Hepatocyte (in vitro differentiated cells): ENCODE results near the gene NEDD4L. TPM values are rescaled to one million over a fixed set of nuclear protein-coding genes. Genes with fewer than 3 reads are reported as not detected.
"Not testable (repeated sequence)": the region's sequence is repeated elsewhere in the genome, so short reads cannot be mapped to it uniquely, and the experiment has no call there.

Experiments used
- DNase-seq: peaks from one replicate; pipeline ENCODE4 v3.0.0-alpha.2; 2016; ENCODE audit warnings: low spot score
- H2AFZ ChIP-seq: fragments of 200-600 bp; sonication (generic); 2 replicates; pipeline ENCODE4 v1.6.0; 2016; ENCODE audit warnings: antibody characterized with exemption, mild to moderate bottlenecking
- H3K27ac ChIP-seq: fragments of 200-600 bp; sonication (generic); 2 replicates; pipeline ENCODE4 v1.5.1; 2016; ENCODE audit warnings: mild to moderate bottlenecking
- H3K27me3 ChIP-seq: fragments of 200-600 bp; sonication (generic); 2 replicates; pipeline ENCODE4 v1.6.1; 2016
- H3K36me3 ChIP-seq: fragments of 200-600 bp; sonication (generic); replicated peaks from 2 replicates; pipeline ENCODE4 v1.5.1; 2016; ENCODE audit warnings: low read depth; ENCODE audit not compliant: insufficient read depth
- H3K4me1 ChIP-seq: fragments of 200-600 bp; sonication (generic); 2 replicates; pipeline ENCODE4 v1.5.1; 2016; ENCODE audit warnings: mild to moderate bottlenecking, moderate library complexity; ENCODE audit not compliant: insufficient read depth
- H3K4me2 ChIP-seq: fragments of 200-600 bp; sonication (generic); 2 replicates; pipeline ENCODE4 v1.6.0; 2016
- H3K4me3 ChIP-seq: fragments of 200-600 bp; sonication (generic); 2 replicates; pipeline ENCODE4 v1.5.1; 2016; ENCODE audit warnings: mild to moderate bottlenecking
- H3K79me2 ChIP-seq: fragments of 200-600 bp; sonication (generic); 2 replicates; pipeline ENCODE4 v1.6.0; 2017; ENCODE audit warnings: mild to moderate bottlenecking
- H3K9me2 ChIP-seq: fragments of 200-600 bp; sonication (generic); replicated peaks from 2 replicates; pipeline ENCODE4 v1.6.0; 2017; ENCODE audit warnings: mild to moderate bottlenecking; ENCODE audit not compliant: insufficient read depth
- H3K9me3 ChIP-seq: fragments of 200-600 bp; sonication (generic); 2 replicates; pipeline ENCODE4 v1.5.1; 2016; ENCODE audit warnings: low read depth, mild to moderate bottlenecking
- H4K20me1 ChIP-seq: fragments of 200-600 bp; sonication (generic); 2 replicates; pipeline ENCODE4 v1.6.0; 2016; ENCODE audit warnings: mild to moderate bottlenecking; ENCODE audit not compliant: insufficient read depth, poor library complexity, severe bottlenecking
- CTCF ChIP-seq: fragments of 200-600 bp; sonication (generic); IDR thresholded peaks from 2 replicates; pipeline ENCODE4 v1.5.1; 2016; ENCODE audit warnings: antibody characterized with exemption, mild to moderate bottlenecking; ENCODE audit not compliant: poor library complexity
- EZH2 ChIP-seq: fragments of 200-600 bp; sonication (generic); IDR thresholded peaks from 2 replicates; pipeline ENCODE4 v1.6.1; 2016; ENCODE audit warnings: antibody characterized with exemption, mild to moderate bottlenecking, borderline replicate concordance
- EZH2phosphoT487 ChIP-seq: fragments of 200-600 bp; sonication (generic); IDR thresholded peaks from one replicate; pipeline ENCODE4 v1.6.1; 2018; ENCODE audit warnings: antibody characterized with exemption, mild to moderate bottlenecking, low read depth, moderate library complexity; ENCODE audit not compliant: unreplicated experiment, severe bottlenecking
- WGBS: methylation state at CpG from one replicate; pipeline ENCODE4 v1.1.6; 2016; ENCODE audit warnings: low lambda C conversion rate; ENCODE audit errors: missing lambda C conversion rate; 5-methylcytosine and 5-hydroxymethylcytosine counted together
- polyA plus RNA-seq: library from polyadenylated mRNA; unstranded; fragments of >200 nt; fragmentation: Nextera tagmentation; extraction: Ambion mirVana; gene quantifications from 2 replicates; pipeline ENCODE4 v1.2.1, GENCODE V29; 2016
- total RNA-seq: library from RNA; depleted of rRNA; stranded (reverse); fragments of >200 nt; gene quantifications from 2 replicates; pipeline ENCODE4 v1.2.3, GENCODE V29; 2014

Gene NEDD4L
- total and polyA plus RNA-seq, 2 experiments from 2014 or later: 104 to 140 TPM

GRCh38 chr18:58279504-58280175 is 235.6 kb downstream of the NEDD4L start:
- H3K27me3 ChIP-seq: no peaks in the 10 kb centered on the region
- H3K9me2 ChIP-seq: no peaks in the 10 kb centered on the region
- peaks cover 96% of the 10 kb centered on the region for H3K79me2 ChIP-seq
- no peaks in the 10 kb centered on the region for H4K20me1 ChIP-seq
- H3K4me1 ChIP-seq: peaks cover 24% of the 10 kb centered on the region
- H3K4me2 ChIP-seq: no peak overlapping the region
- 93% methylated on average over 7 of the region's 7 CpGs for WGBS
- H3K4me3 ChIP-seq: no peak overlapping the region
- no peak for DNase-seq
- H3K36me3 ChIP-seq: no peaks in the 10 kb centered on the region
- TF ChIP-seq EZH2phosphoT487 (no peak), EZH2 (no peak), CTCF (no peak)
- no peak overlapping the region for H3K27ac ChIP-seq
- H3K9me3 ChIP-seq: no peaks in the 10 kb centered on the region
- no peak overlapping the region for H2AFZ ChIP-seq

GRCh38 chr18:58280191-58280590 is 236.2 kb downstream of the NEDD4L start:
- TF ChIP-seq EZH2 (no peak), CTCF (no peak), EZH2phosphoT487 (no peak)
- peaks cover 30% of the 10 kb centered on the region for H3K4me1 ChIP-seq
- H3K36me3 ChIP-seq: no peaks in the 10 kb centered on the region
- no peaks in the 10 kb centered on the region for H3K9me2 ChIP-seq
- no peak overlapping the region for H2AFZ ChIP-seq
- H3K79me2 ChIP-seq: peaks cover 90% of the 10 kb centered on the region
- H3K27me3 ChIP-seq: no peaks in the 10 kb centered on the region
- no peaks in the 10 kb centered on the region for H4K20me1 ChIP-seq
- H3K9me3 ChIP-seq: no peaks in the 10 kb centered on the region
- no peak overlapping the region for H3K4me2 ChIP-seq
- 95% methylated on average over 8 of the region's 8 CpGs for WGBS
- H3K27ac ChIP-seq: no peak overlapping the region
- no peak for DNase-seq
- no peak overlapping the region for H3K4me3 ChIP-seq

- H3K4me3 ChIP-seq, H3K9me2 ChIP-seq, DNase-seq, H3K4me2 ChIP-seq, H3K27me3 ChIP-seq, H2AFZ ChIP-seq, H4K20me1 ChIP-seq, H3K9me3 ChIP-seq, H3K36me3 ChIP-seq, H3K27ac ChIP-seq: not testable (repeated sequence)
- Histone ChIP-seq H3K4me1 (peaks cover 40% of the 10 kb centered on the region), H3K79me2 (peaks cover 63% of the 10 kb centered on the region)
- 98% methylated on average over 11 of the region's 11 CpGs for WGBS
Measured at GRCh38 chr18:58282872-58283271, 238.8 kb downstream of the NEDD4L start.

GRCh38 chr18:58284699-58285448 is 240.8 kb downstream of the NEDD4L start:
- H3K9me2 ChIP-seq: no peaks in the 10 kb centered on the region
- peak overlapping the region; percentile 63 for H3K4me2 ChIP-seq
- H3K27me3 ChIP-seq: no peaks in the 10 kb centered on the region
- no peaks in the 10 kb centered on the region for H3K9me3 ChIP-seq
- H4K20me1 ChIP-seq: no peaks in the 10 kb centered on the region
- H3K4me1 ChIP-seq: peaks cover 56% of the 10 kb centered on the region
- H3K27ac ChIP-seq: peak overlapping the region; percentile 96
- 62% methylated on average over 6 of the region's 6 CpGs for WGBS
- no peak overlapping the region for H2AFZ ChIP-seq
- no peaks in the 10 kb centered on the region for H3K36me3 ChIP-seq
- no peak for TF ChIP-seq EZH2phosphoT487
- no peak for TF ChIP-seq EZH2
- TF ChIP-seq CTCF: no peak
- peaks cover 63% of the 10 kb centered on the region for H3K79me2 ChIP-seq
- H3K4me3 ChIP-seq: no peak overlapping the region
- DNase-seq: no peak
